Nephron progenitor cell (in vitro differentiated cells): ENCODE measurements around the gene GCLC.

Source experiments
- DNase-seq: peaks from one replicate; pipeline ENCODE4 v3.0.0; 2021
- H3K27ac Mint-ChIP-seq: 2 replicates; pipeline ENCODE4 v1.8.0; 2021; ENCODE audit warnings: mild to moderate bottlenecking, moderate library complexity, mixed read lengths
- H3K27me3 Mint-ChIP-seq: 2 replicates; pipeline ENCODE4 v1.8.0; 2021; ENCODE audit warnings: mild to moderate bottlenecking, low read depth, mixed read lengths; ENCODE audit not compliant: poor library complexity
- H3K36me3 Mint-ChIP-seq: 2 replicates; pipeline ENCODE4 v1.8.0; 2021; ENCODE audit warnings: low read depth, mixed read lengths
- H3K4me1 Mint-ChIP-seq: 2 replicates; pipeline ENCODE4 v1.8.0; 2021; ENCODE audit warnings: mixed read lengths
- H3K4me3 Mint-ChIP-seq: 2 replicates; pipeline ENCODE4 v1.8.0; 2021; ENCODE audit warnings: mild to moderate bottlenecking, moderate library complexity, mixed read lengths
- H3K9me3 Mint-ChIP-seq: 2 replicates; pipeline ENCODE4 v1.8.0; 2021; ENCODE audit warnings: mild to moderate bottlenecking, moderate library complexity, mixed read lengths
- CTCF ChIP-seq: fragments of 200-600 bp; sonication (generic); IDR thresholded peaks from 2 replicates; pipeline ENCODE4 v1.5.0; 2021; ENCODE audit warnings: antibody characterized with exemption

GCLC gene

GRCh38 chr6:53547811-53548496, 3.1 kb upstream of the GCLC start:
- peak overlapping the region; percentile 86 for H3K4me3 Mint-ChIP-seq

DNA sequence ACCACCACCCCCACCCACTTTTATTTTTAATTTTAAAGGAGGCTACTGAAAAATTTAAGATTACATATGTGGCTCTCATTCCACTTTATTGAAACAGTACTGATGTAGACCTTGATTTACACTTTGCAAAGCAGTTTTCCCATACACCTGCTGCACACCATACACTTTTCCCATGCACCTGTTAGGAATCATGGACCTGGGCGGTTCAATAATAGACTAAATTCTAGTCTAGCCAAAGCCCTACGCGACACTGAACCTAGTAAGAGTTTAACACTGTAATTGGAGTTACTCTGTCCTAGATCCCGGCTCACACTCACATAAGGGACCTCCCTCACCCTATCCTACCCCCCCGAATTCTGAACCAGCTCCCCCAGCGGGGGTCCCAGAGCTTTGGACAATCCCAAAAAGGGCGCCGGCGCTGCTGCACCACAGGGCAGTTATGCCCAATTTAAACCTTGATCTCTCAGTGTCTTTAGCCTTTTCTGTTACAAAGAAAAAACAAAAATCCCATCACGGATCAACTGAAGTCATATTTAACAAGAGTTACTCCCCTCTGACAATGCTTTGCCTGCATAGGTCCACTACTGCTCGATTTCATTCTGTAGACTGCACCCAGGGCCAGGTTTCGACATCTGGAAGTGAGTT, 2.4 kb upstream of the GCLC start:
- Mint-ChIP-seq H3K4me3 (peak overlapping the region; percentile 86), H3K27ac (no peak overlapping the region), H3K36me3 (peaks cover 6% of the 10 kb centered on the region), H3K4me1 (peaks cover 29% of the 10 kb centered on the region), H3K27me3 (peaks cover 28% of the 10 kb centered on the region), H3K9me3 (peaks cover 33% of the 10 kb centered on the region)
- no peak for DNase-seq
- TF ChIP-seq CTCF = no peak

More at GRCh38 chr6:53547811-53548496, 3.1 kb upstream of the GCLC start:
- H3K4me1 Mint-ChIP-seq = peaks cover 28% of the 10 kb centered on the region
- peak overlapping the region; percentile 95 for H3K27ac Mint-ChIP-seq
- H3K9me3 Mint-ChIP-seq = peaks cover 35% of the 10 kb centered on the region
- DNase-seq = peak; percentile 93
- TF ChIP-seq CTCF = no peak
- H3K27me3 Mint-ChIP-seq = peaks cover 31% of the 10 kb centered on the region
- H3K36me3 Mint-ChIP-seq = peaks cover 6% of the 10 kb centered on the region

DNA sequence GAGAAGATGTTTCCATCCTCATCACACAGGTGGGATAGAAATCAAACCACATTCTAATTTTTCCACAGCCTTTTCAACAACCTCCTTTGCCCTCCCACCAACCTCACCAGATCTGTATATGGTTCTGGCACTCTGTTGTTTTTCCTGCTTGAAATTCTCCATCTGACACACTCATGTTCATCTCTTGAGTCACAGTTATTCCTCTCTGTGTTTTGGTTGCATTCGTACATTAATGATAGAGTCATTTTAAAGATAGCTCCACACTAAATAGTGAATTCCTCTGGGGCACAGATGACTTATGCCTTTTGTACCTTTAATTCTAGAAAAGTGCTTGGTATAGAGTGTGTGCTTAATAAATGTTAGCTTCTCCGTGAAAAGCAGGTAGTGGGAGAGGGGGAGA, 1.4 kb upstream of the GCLC start:
- peak overlapping the region; percentile 88 for H3K4me3 Mint-ChIP-seq
- DNase-seq = no peak
- no peak for TF ChIP-seq CTCF
- H3K27me3 Mint-ChIP-seq = peaks cover 28% of the 10 kb centered on the region
- peaks cover 6% of the 10 kb centered on the region for H3K36me3 Mint-ChIP-seq
- H3K4me1 Mint-ChIP-seq = peaks cover 38% of the 10 kb centered on the region
- H3K27ac Mint-ChIP-seq = no peak overlapping the region
- peaks cover 23% of the 10 kb centered on the region for H3K9me3 Mint-ChIP-seq

DNA sequence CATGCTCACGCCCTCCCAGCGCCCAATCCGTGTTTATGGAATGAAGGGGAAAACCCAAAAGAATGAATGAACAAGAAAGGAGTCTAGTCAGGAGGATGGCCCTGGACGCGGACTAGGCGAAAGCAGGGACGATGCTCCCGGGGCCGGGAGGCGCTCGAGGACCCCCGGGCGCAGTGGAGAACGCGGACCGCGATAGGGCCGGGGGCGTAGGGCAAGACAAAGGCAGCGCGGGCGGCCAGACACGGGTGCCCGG, 758 bp downstream of the GCLC start:
- Mint-ChIP-seq H3K4me3 (peak overlapping the region; percentile 98), H3K36me3 (peaks cover 18% of the 10 kb centered on the region), H3K27ac (peak overlapping the region; percentile 97), H3K9me3 (peaks cover 10% of the 10 kb centered on the region), H3K27me3 (peaks cover 28% of the 10 kb centered on the region), H3K4me1 (peaks cover 43% of the 10 kb centered on the region)
- DNase-seq = no peak
- TF ChIP-seq CTCF = no peak

GRCh38 chr6:53543359-53544216, 1.3 kb downstream of the GCLC start:
- peak overlapping the region; percentile 97 for H3K27ac Mint-ChIP-seq
- H3K36me3 Mint-ChIP-seq = peaks cover 20% of the 10 kb centered on the region
- peaks cover 6% of the 10 kb centered on the region for H3K9me3 Mint-ChIP-seq
- H3K27me3 Mint-ChIP-seq = peaks cover 28% of the 10 kb centered on the region
- TF ChIP-seq CTCF = no peak
- peaks cover 42% of the 10 kb centered on the region for H3K4me1 Mint-ChIP-seq
- DNase-seq = no peak
- H3K4me3 Mint-ChIP-seq = peak overlapping the region; percentile 98
